Parathyroid adenoma (tissue), 2 donors: ENCODE results near the gene CLDN3.
"Not testable (repeated sequence)": the region's sequence is repeated elsewhere in the genome, so short reads cannot be mapped to it uniquely, and the experiment has no call there.

Experiments
- H2AFZ ChIP-seq: fragments of 300-600 bp; sonication (generic); one replicate; pipeline ENCODE4 v1.7.0; 2017; ENCODE audit warnings: antibody characterized with exemption, mild to moderate bottlenecking
- H3K27ac ChIP-seq: fragments of 300-600 bp; sonication (generic); one replicate; pipeline ENCODE4 v1.7.0; 2017
- H3K27me3 ChIP-seq: fragments of 300-600 bp; sonication (generic); one replicate; pipeline ENCODE4 v1.7.0; 2017; ENCODE audit warnings: low read length; ENCODE audit not compliant: control insufficient read depth, insufficient read depth
- H3K36me3 ChIP-seq: fragments of 300-600 bp; sonication (generic); one replicate; pipeline ENCODE4 v1.7.0; 2017; ENCODE audit warnings: low read length; ENCODE audit not compliant: control insufficient read depth, insufficient read depth
- H3K4me1 ChIP-seq: fragments of 300-600 bp; sonication (generic); one replicate; pipeline ENCODE4 v1.7.0; 2017; ENCODE audit warnings: control low read depth
- H3K4me2 ChIP-seq: fragments of 300-600 bp; sonication (generic); one replicate; pipeline ENCODE4 v1.7.0; 2017; ENCODE audit warnings: low read length
- H3K4me3 ChIP-seq: fragments of 300-600 bp; sonication (generic); one replicate; pipeline ENCODE4 v1.7.0; 2017; ENCODE audit warnings: low read depth, low read length
- H3K79me2 ChIP-seq: fragments of 300-600 bp; sonication (generic); one replicate; pipeline ENCODE4 v1.7.0; 2017; ENCODE audit warnings: control low read depth
- H3K9ac ChIP-seq: fragments of 300-600 bp; sonication (generic); one replicate; pipeline ENCODE4 v1.7.0; 2017; ENCODE audit warnings: mild to moderate bottlenecking
- H3K9me3 ChIP-seq: fragments of 300-600 bp; sonication (generic); one replicate; pipeline ENCODE4 v1.7.0; 2017; ENCODE audit warnings: low read length; ENCODE audit not compliant: control insufficient read depth
- CTCF ChIP-seq: fragments of 300-600 bp; sonication (generic); IDR thresholded peaks from one replicate; pipeline ENCODE4 v1.7.0; 2017; ENCODE audit warnings: antibody characterized with exemption, mild to moderate bottlenecking
- donor health status: primary hyperparathyroidism.

The CLDN3 gene

GRCh38 chr7:73799282-73800141 lies 29.4 kb upstream of the CLDN3 start:
- Histone ChIP-seq H3K4me3 (no peak overlapping the region), H3K27me3 (no peaks in the 10 kb centered on the region), H2AFZ (no peak overlapping the region), H3K9ac (no peak overlapping the region), H3K36me3 (no peaks in the 10 kb centered on the region), H3K27ac (no peak overlapping the region), H3K9me3 (no peaks in the 10 kb centered on the region), H3K4me2 (no peak overlapping the region), H3K4me1 (no peaks in the 10 kb centered on the region), H3K79me2 (no peaks in the 10 kb centered on the region)
- TF ChIP-seq CTCF, result no peak

DNA sequence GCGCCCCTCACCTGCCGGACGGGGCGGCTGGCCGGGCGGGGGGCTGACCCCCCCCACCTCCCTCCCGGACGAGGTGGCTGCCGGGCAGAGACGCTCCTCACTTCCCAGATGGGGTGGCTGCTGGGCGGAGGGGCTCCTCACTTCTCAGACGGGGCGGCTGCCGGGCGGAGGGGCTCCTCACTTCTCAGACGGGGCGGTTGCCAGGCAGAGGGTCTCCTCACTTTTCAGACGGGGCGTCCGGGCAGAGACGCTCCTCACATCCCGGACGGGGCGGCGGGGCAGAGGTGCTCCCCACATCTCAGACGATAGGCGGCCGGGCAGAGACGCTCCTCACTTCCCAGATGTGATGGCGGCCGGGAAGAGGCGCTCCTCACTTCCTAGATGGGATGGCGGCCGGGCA lies 27.1 kb upstream of the CLDN3 start:
- H2AFZ ChIP-seq, H3K79me2 ChIP-seq, H3K4me3 ChIP-seq, H3K9me3 ChIP-seq, H3K27me3 ChIP-seq, H3K9ac ChIP-seq, H3K36me3 ChIP-seq, H3K4me2 ChIP-seq, H3K27ac ChIP-seq: not testable (repeated sequence)
- H3K4me1 ChIP-seq, result peaks cover 13% of the 10 kb centered on the region

DNA sequence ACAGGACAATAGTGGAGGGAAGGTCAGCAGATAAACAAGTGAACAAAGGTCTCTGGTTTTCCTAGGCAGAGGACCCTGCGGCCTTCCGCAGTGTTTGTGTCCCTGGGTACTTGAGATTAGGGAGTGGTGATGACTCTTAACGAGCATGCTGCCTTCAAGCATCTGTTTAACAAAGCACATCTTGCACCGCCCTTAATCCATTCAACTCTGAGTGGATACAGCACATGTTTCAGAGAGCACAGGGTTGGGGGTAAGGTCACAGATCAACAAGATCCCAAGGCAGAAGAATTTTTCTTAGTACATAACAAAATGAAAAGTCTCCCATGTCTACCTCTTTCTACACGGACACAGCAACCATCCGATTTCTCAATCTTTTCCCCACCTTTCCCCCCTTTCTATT lies 26.6 kb upstream of the CLDN3 start:
- H3K27ac ChIP-seq, H3K79me2 ChIP-seq, H2AFZ ChIP-seq, H3K4me2 ChIP-seq, H3K27me3 ChIP-seq, H3K36me3 ChIP-seq, H3K9ac ChIP-seq, H3K9me3 ChIP-seq, H3K4me3 ChIP-seq: not testable (repeated sequence)
- peaks cover 13% of the 10 kb centered on the region for H3K4me1 ChIP-seq

GRCh38 chr7:73795188-73795587 lies 25.1 kb upstream of the CLDN3 start:
- H3K9ac ChIP-seq, H2AFZ ChIP-seq, H3K9me3 ChIP-seq, H3K27ac ChIP-seq, H3K4me3 ChIP-seq, H3K27me3 ChIP-seq, H3K4me2 ChIP-seq, H3K79me2 ChIP-seq, H3K36me3 ChIP-seq: not testable (repeated sequence)
- peaks cover 13% of the 10 kb centered on the region for H3K4me1 ChIP-seq

GRCh38 chr7:73791170-73791690 lies 21.2 kb upstream of the CLDN3 start:
- not testable (repeated sequence) for H3K79me2 ChIP-seq, H3K9ac ChIP-seq, H3K36me3 ChIP-seq, H3K27me3 ChIP-seq, H3K4me3 ChIP-seq, H3K9me3 ChIP-seq, H3K4me2 ChIP-seq, H2AFZ ChIP-seq, H3K27ac ChIP-seq
- peaks cover 13% of the 10 kb centered on the region for H3K4me1 ChIP-seq

- H3K4me2 ChIP-seq, result no peak overlapping the region
- H2AFZ ChIP-seq, result no peak overlapping the region
- no peak for TF ChIP-seq CTCF
- no peak overlapping the region for H3K27ac ChIP-seq
- H3K36me3 ChIP-seq, result no peaks in the 10 kb centered on the region
- no peak overlapping the region for H3K9ac ChIP-seq
- H3K4me1 ChIP-seq, result peaks cover 8% of the 10 kb centered on the region
- H3K4me3 ChIP-seq, result no peak overlapping the region
- no peaks in the 10 kb centered on the region for H3K27me3 ChIP-seq
- H3K79me2 ChIP-seq, result no peaks in the 10 kb centered on the region
- H3K9me3 ChIP-seq, result no peaks in the 10 kb centered on the region
These were observed 19.0 kb upstream of the CLDN3 start for GRCh38 chr7:73789051-73789450.

- not testable (repeated sequence) for H3K27ac ChIP-seq, H3K79me2 ChIP-seq, H3K4me1 ChIP-seq, H3K9me3 ChIP-seq, H3K9ac ChIP-seq, H2AFZ ChIP-seq, H3K36me3 ChIP-seq, H3K4me2 ChIP-seq, H3K4me3 ChIP-seq, H3K27me3 ChIP-seq
These were observed 17.6 kb upstream of the CLDN3 start for GRCh38 chr7:73787786-73788048.
